ENCODE results near the gene ATP11A.
"Not testable (repeated sequence)": the region's sequence is repeated elsewhere in the genome, so short reads cannot be mapped to it uniquely, and the experiment has no call there.

ATP11A gene

GRCh38 chr13:112825875-112826274 lies 136.0 kb downstream of the ATP11A start:
- DNase-seq, result no peak

GRCh38 chr13:112826565-112826964 lies 136.7 kb downstream of the ATP11A start:
- DNase-seq, result no peak

- no peak for DNase-seq
These were observed 138.4 kb downstream of the ATP11A start for GRCh38 chr13:112828082-112828699.

GRCh38 chr13:112828756-112829155 lies 138.9 kb downstream of the ATP11A start:
- DNase-seq, result no peak

GRCh38 chr13:112831196-112831595 lies 141.4 kb downstream of the ATP11A start:
- no peak for DNase-seq

- DNase-seq, result no peak
These were observed 142.0 kb downstream of the ATP11A start for GRCh38 chr13:112831801-112832200.

GRCh38 chr13:112832811-112833210 lies 143.0 kb downstream of the ATP11A start:
- DNase-seq, result no peak

- DNase-seq, result no peak
These were observed 143.9 kb downstream of the ATP11A start for GRCh38 chr13:112833551-112834257.

- DNase-seq, result no peak
These were observed 145.5 kb downstream of the ATP11A start for GRCh38 chr13:112835344-112835743.

GRCh38 chr13:112835796-112836195 lies 146.0 kb downstream of the ATP11A start:
- DNase-seq, result no peak

- DNase-seq, result no peak
These were observed 147.1 kb downstream of the ATP11A start for GRCh38 chr13:112836940-112837339.

GRCh38 chr13:112837371-112838037 lies 147.7 kb downstream of the ATP11A start:
- DNase-seq, result no peak

GRCh38 chr13:112838038-112838841 lies 148.4 kb downstream of the ATP11A start:
- no peak for DNase-seq

GRCh38 chr13:112838842-112839117 lies 148.9 kb downstream of the ATP11A start:
- no peak for DNase-seq

- DNase-seq, result no peak
These were observed 149.7 kb downstream of the ATP11A start for GRCh38 chr13:112839356-112840105.

- DNase-seq, result no peak
These were observed 150.8 kb downstream of the ATP11A start for GRCh38 chr13:112840472-112841302.

- DNase-seq, result not testable (repeated sequence)
These were observed 151.6 kb downstream of the ATP11A start for GRCh38 chr13:112841303-112842015.

GRCh38 chr13:112842343-112842856 lies 152.6 kb downstream of the ATP11A start:
- DNase-seq, result no peak

- no peak for DNase-seq
These were observed 153.1 kb downstream of the ATP11A start for GRCh38 chr13:112842931-112843391.

- DNase-seq, result no peak
These were observed 153.7 kb downstream of the ATP11A start for GRCh38 chr13:112843392-112844111.
